Breast epithelium (tissue), 4 donors: Measurements from ENCODE around the gene IFNA4. TPM values are rescaled to one million over a fixed set of nuclear protein-coding genes. Genes with fewer than 3 reads are reported as not detected.
"Not testable (repeated sequence)": the region's sequence is repeated elsewhere in the genome, so short reads cannot be mapped to it uniquely, and the experiment has no call there.

ENCODE experiments used
- DNase-seq, 2 donors: peaks; one replicate each; pipeline ENCODE4 v3.0.0-alpha.2; 2019; ENCODE audit warnings: low spot score in 2 of 2
- H3K27ac ChIP-seq, 2 donors: fragments of 200-600 bp; sonication (generic) in 1 of 2; one replicate each; pipeline ENCODE4 v1.5.1; 2016 to 2019; ENCODE audit warnings: mild to moderate bottlenecking in 1 of 2
- H3K27me3 ChIP-seq, 2 donors: fragments of 200-600 bp; sonication (generic) in 1 of 2; one replicate each; pipeline versions ENCODE4 v1.5.1 to v1.6.0; 2017 to 2019; ENCODE audit warnings: control low read depth in 1 of 2, mild to moderate bottlenecking in 1 of 2
- H3K36me3 ChIP-seq: fragments of 200-600 bp; one replicate; pipeline ENCODE4 v1.5.1; 2019
- H3K4me1 ChIP-seq, 2 donors: fragments of 200-600 bp; sonication (generic); one replicate each; pipeline ENCODE4 v1.5.1; 2016 to 2019; ENCODE audit warnings: control low read depth in 1 of 2
- H3K4me3 ChIP-seq, 3 donors: fragments of 200-600 bp; sonication (generic); 1 replicate in 2 of 3; 2 replicates in 1 of 3; pipeline ENCODE4 v1.5.1; 2016 to 2019; ENCODE audit warnings: mild to moderate bottlenecking in 3 of 3, moderate library complexity in 2 of 3
- H3K9me3 ChIP-seq, 2 donors: fragments of 200-600 bp; sonication (generic) in 1 of 2; one replicate each; pipeline ENCODE4 v1.5.1; 2016 to 2019; ENCODE audit warnings: control low read depth in 1 of 2
- CTCF ChIP-seq, 3 donors: fragments of 450-650 bp; IDR thresholded peaks; one replicate each; pipeline ENCODE4 v1.5.1; 2016 to 2017; ENCODE audit warnings: antibody characterized with exemption in 3 of 3, mild to moderate bottlenecking in 3 of 3, moderate library complexity in 3 of 3
- POLR2A ChIP-seq: fragments of 450-650 bp; IDR thresholded peaks from one replicate; pipeline ENCODE4 v1.6.1; 2016; ENCODE audit warnings: antibody characterized with exemption, mild to moderate bottlenecking, moderate library complexity
- POLR2AphosphoS5 ChIP-seq, 3 donors: sonication (generic); formaldehyde crosslinking; IDR thresholded peaks; one replicate each; pipeline ENCODE4 v1.6.1; 2017; ENCODE audit warnings: antibody characterized with exemption in 3 of 3
- intact Hi-C: fragments of 100-400 bp; cut with DNase I; formaldehyde crosslinking; loops from one replicate; pipeline ENCODE4 v1.15.1; 2023; ENCODE audit warnings: low total_unique reads
- total RNA-seq, 3 donors: library from RNA; depleted of rRNA; stranded (reverse); fragments of >200 nt; gene quantifications; one replicate each; pipeline ENCODE4 v1.1.0, GENCODE V29; 2016

The IFNA4 gene
- total RNA-seq, 3 donors from 2014 or later, result not detected

- Histone ChIP-seq H3K36me3 (no peaks in the 10 kb centered on the region), H3K4me3 (no peak overlapping the region), H3K9me3 (no peaks in the 10 kb centered on the region), H3K27ac (no peak overlapping the region), H3K4me1 (no peaks in the 10 kb centered on the region), H3K27me3 (no peaks in the 10 kb centered on the region)
- intact Hi-C loops, result no loop called here
- DNase-seq, result no peak
- TF ChIP-seq POLR2AphosphoS5 (IDR thresholded peaks at IDR 0.05) (no peak), CTCF (IDR thresholded peaks at IDR 0.05) (no peak), POLR2A (no peak)
Observed at GRCh38 chr9:21174671-21175070, 12.7 kb downstream of the IFNA4 start.

- Histone ChIP-seq H3K4me3 (no peak overlapping the region), H3K9me3 (no peaks in the 10 kb centered on the region), H3K4me1 (no peaks in the 10 kb centered on the region), H3K27me3 (no peaks in the 10 kb centered on the region), H3K36me3 (no peaks in the 10 kb centered on the region), H3K27ac (no peak overlapping the region)
- intact Hi-C loops, result no loop called here
- no peak for DNase-seq
- TF ChIP-seq POLR2AphosphoS5 (IDR thresholded peaks at IDR 0.05) (no peak), POLR2A (no peak), CTCF (IDR thresholded peaks at IDR 0.05) (no peak)
Observed at GRCh38 chr9:21172156-21172555, 15.2 kb downstream of the IFNA4 start.

- Histone ChIP-seq H3K4me1 (no peaks in the 10 kb centered on the region), H3K9me3 (no peaks in the 10 kb centered on the region), H3K4me3 (no peak overlapping the region), H3K27ac (no peak overlapping the region), H3K27me3 (no peaks in the 10 kb centered on the region), H3K36me3 (no peaks in the 10 kb centered on the region)
- TF ChIP-seq POLR2AphosphoS5 (IDR thresholded peaks at IDR 0.05) (no peak), CTCF (IDR thresholded peaks at IDR 0.05) (no peak), POLR2A (no peak)
- no peak for DNase-seq
- intact Hi-C loops, result no loop called here
Observed at GRCh38 chr9:21171351-21171750, 16.0 kb downstream of the IFNA4 start.

GRCh38 chr9:21166560-21166959, 20.8 kb downstream of the IFNA4 start, which contains the start of gene IFNA21:
Gene IFNA21, minus strand, starts transcription at chr9:21166660. Its CDS starts 48 bp downstream, at chr9:21166612.
- H3K27me3 ChIP-seq, H3K4me1 ChIP-seq, H3K36me3 ChIP-seq, H3K4me3 ChIP-seq, intact Hi-C loops, DNase-seq, H3K27ac ChIP-seq, H3K9me3 ChIP-seq: not testable (repeated sequence)

GRCh38 chr9:21165516-21165915, 21.9 kb downstream of the IFNA4 start:
- H3K27me3 ChIP-seq, result no peaks in the 10 kb centered on the region
- intact Hi-C loops, result no loop called here
- no peak for DNase-seq

More at GRCh38 chr9:21165516-21165915, 21.9 kb downstream of the IFNA4 start:
- no peak overlapping the region for H3K27ac ChIP-seq
- no peak overlapping the region for H3K4me3 ChIP-seq
- TF ChIP-seq CTCF (IDR thresholded peaks at IDR 0.05), result no peak
- TF ChIP-seq POLR2A, result no peak
- TF ChIP-seq POLR2AphosphoS5 (IDR thresholded peaks at IDR 0.05), result no peak
- no peaks in the 10 kb centered on the region for H3K36me3 ChIP-seq
- H3K4me1 ChIP-seq, result no peaks in the 10 kb centered on the region
- H3K9me3 ChIP-seq, result no peaks in the 10 kb centered on the region
